HS-5 (cell line): ENCODE data around the gene ARHGEF6.

Experiments used
- DNase-seq: peaks from one replicate; pipeline ENCODE4 v3.0.0-alpha.2; 2012; ENCODE audit warnings: low read depth

The ARHGEF6 gene

GRCh38 chrX:136691028-136691809, 89.5 kb downstream of the ARHGEF6 start:
- no peak for DNase-seq

- DNase-seq, result no peak
Measured at GRCh38 chrX:136689436-136689835, 91.3 kb downstream of the ARHGEF6 start.

GRCh38 chrX:136687457-136687856, 93.3 kb downstream of the ARHGEF6 start:
- no peak for DNase-seq

GRCh38 chrX:136684120-136684519, 96.6 kb downstream of the ARHGEF6 start:
- no peak for DNase-seq

- no peak for DNase-seq
Measured at GRCh38 chrX:136679531-136679930, 101.2 kb downstream of the ARHGEF6 start.

GRCh38 chrX:136674270-136674985, 106.3 kb downstream of the ARHGEF6 start:
- no peak for DNase-seq

- DNase-seq, result no peak
Measured at GRCh38 chrX:136671006-136671610, 109.6 kb downstream of the ARHGEF6 start.

- DNase-seq, result no peak
Measured at GRCh38 chrX:136667446-136668168, 113.1 kb downstream of the ARHGEF6 start.

GRCh38 chrX:136666088-136666487, 114.6 kb downstream of the ARHGEF6 start:
- no peak for DNase-seq

- no peak for DNase-seq
Measured at GRCh38 chrX:136665258-136665900, 115.4 kb downstream of the ARHGEF6 start.

- DNase-seq, result no peak
Measured at GRCh38 chrX:136662976-136663375, 117.8 kb downstream of the ARHGEF6 start.

- DNase-seq, result no peak
Measured at GRCh38 chrX:136662104-136662503, 118.6 kb downstream of the ARHGEF6 start.

- DNase-seq, result no peak
Measured at GRCh38 chrX:136660896-136661295, 119.8 kb downstream of the ARHGEF6 start.

GRCh38 chrX:136659174-136659573, 121.6 kb downstream of the ARHGEF6 start:
- no peak for DNase-seq

GRCh38 chrX:136658151-136658550, 122.6 kb downstream of the ARHGEF6 start:
- DNase-seq, result no peak

- DNase-seq, result no peak
Measured at GRCh38 chrX:136656361-136656964, 124.3 kb downstream of the ARHGEF6 start.

- DNase-seq, result no peak
Measured at GRCh38 chrX:136652822-136653723, 127.7 kb downstream of the ARHGEF6 start.

GRCh38 chrX:136650811-136651210, 129.9 kb downstream of the ARHGEF6 start:
- DNase-seq, result no peak

- no peak for DNase-seq
Measured at GRCh38 chrX:136647677-136648360, 132.9 kb downstream of the ARHGEF6 start, which contains the start of gene CD40LG. Gene CD40LG, plus strand, starts transcription at chrX:136648158. Its CDS starts 91 bp downstream, at chrX:136648249.
